Endothelial cell of umbilical vein (primary cell): Measurements from ENCODE around the gene CPSF7. TPM values are rescaled to one million over a fixed set of nuclear protein-coding genes. Genes with fewer than 3 reads are reported as not detected.

Experiments
- BruUV-seq: library from RNA; stranded (reverse); fragments of 400-500 nt; replicated peaks from 2 replicates; lab custom pipeline; 2021; lab: Mats Ljungman, UMichigan
- CTCF ChIA-PET: fragments of 300-600, 350-600 bp; sonication (Branson Sonifier 250); formaldehyde crosslinking; loops from one replicate; lab custom pipeline; 2021; ENCODE audit warnings: antibody characterized with exemption, inconsistent platforms; lab: Charles Lee
- POLR2A ChIA-PET: fragments of 300-600, 350-600 bp; sonication (Branson Sonifier 250); formaldehyde crosslinking; loops from one replicate; lab custom pipeline; 2021; ENCODE audit warnings: antibody characterized with exemption, inconsistent platforms; lab: Charles Lee
- DNase-seq: peaks from one replicate; pipeline ENCODE4 v3.0.0-alpha.2; 2011; ENCODE audit warnings: low read depth, low spot score
- FAIRE-seq: peaks from 2 replicates; lab custom pipeline; 2011; peaks lifted over from hg19 to GRCh38; lab: Jason Lieb, UNC
- H2AFZ ChIP-seq: 2 replicates; pipeline ENCODE4 v1.6.0; 2012; ENCODE audit warnings: low read depth, low read length, control low read depth, inconsistent platforms
- H3K27ac ChIP-seq: 2 replicates; pipeline ENCODE4 v1.5.1; 2011; ENCODE audit warnings: low read depth, mild to moderate bottlenecking, control low read depth, low read length, moderate library complexity; ENCODE audit not compliant: insufficient read depth
- H3K27me3 ChIP-seq, 2 experiments: 2 replicates each; pipeline versions ENCODE4 v1.6.0 to v1.6.1; 2011; ENCODE audit warnings: low read length in 2 of 2, mixed read lengths in 1 of 2; ENCODE audit not compliant: control insufficient read depth in 2 of 2, insufficient read depth in 2 of 2
- H3K36me3 ChIP-seq, 2 experiments: 2 replicates in 1 of 2; 3 replicates in 1 of 2; pipeline ENCODE4 v1.5.1; 2011; ENCODE audit warnings: low read length in 2 of 2, mild to moderate bottlenecking in 1 of 2, moderate library complexity in 1 of 2; ENCODE audit not compliant: control insufficient read depth in 2 of 2, insufficient read depth in 2 of 2; ENCODE audit errors: extremely low read depth in 1 of 2
- H3K4me1 ChIP-seq: 3 replicates; pipeline ENCODE4 v1.5.1; 2011; ENCODE audit warnings: mild to moderate bottlenecking, low read length; ENCODE audit not compliant: control insufficient read depth, insufficient read depth; ENCODE audit errors: extremely low read depth
- H3K4me2 ChIP-seq: 2 replicates; pipeline ENCODE4 v1.6.1; 2011; ENCODE audit warnings: low read length, control low read depth, mixed read lengths; ENCODE audit not compliant: insufficient read depth
- H3K4me3 ChIP-seq, 3 experiments: fragments of 200-600 bp in 1 of 3; sonication (generic), shearing (Covaris generic) in 1 of 3; replicated peaks in 1 of 3; 2 replicates each; pipeline ENCODE4 v1.5.1; 2011 to 2016; ENCODE audit warnings: control low read depth in 3 of 3, low read length in 3 of 3, mild to moderate bottlenecking in 2 of 3, inconsistent platforms in 1 of 3, low read depth in 1 of 3, moderate library complexity in 1 of 3; ENCODE audit not compliant: insufficient read depth in 1 of 3
- H3K79me2 ChIP-seq: 2 replicates; pipeline ENCODE4 v1.6.0; 2012; ENCODE audit warnings: low read length, inconsistent platforms; ENCODE audit not compliant: control insufficient read depth, insufficient read depth
- H3K9ac ChIP-seq: replicated peaks from 2 replicates; pipeline ENCODE3; 2011; ENCODE audit warnings: low read length, control low read depth; ENCODE audit not compliant: insufficient read depth; ENCODE audit errors: extremely low read depth
- H3K9me1 ChIP-seq: replicated peaks from 3 replicates; pipeline ENCODE4 v1.6.0; 2011; ENCODE audit warnings: mild to moderate bottlenecking, low read length; ENCODE audit not compliant: control insufficient read depth, insufficient read depth; ENCODE audit errors: extremely low read depth
- H3K9me3 ChIP-seq: replicated peaks from 2 replicates; pipeline ENCODE4 v1.5.1; 2012; ENCODE audit warnings: low read length, inconsistent platforms; ENCODE audit not compliant: control insufficient read depth, insufficient read depth
- H4K20me1 ChIP-seq: replicated peaks from 2 replicates; pipeline ENCODE3; 2011; ENCODE audit warnings: mild to moderate bottlenecking, low read length; ENCODE audit not compliant: control insufficient read depth, insufficient read depth; ENCODE audit errors: extremely low read depth
- CTCF ChIP-seq, 2 donors: IDR thresholded peaks; 1 replicate in 1 of 2; 2 replicates in 1 of 2; pipeline ENCODE4 v1.5.1; 2011; ENCODE audit warnings: low read length in 2 of 2, mild to moderate bottlenecking in 2 of 2, moderate library complexity in 2 of 2, control low read depth in 1 of 2, inconsistent platforms in 1 of 2, low read depth in 1 of 2; ENCODE audit not compliant: insufficient read depth in 1 of 2; ENCODE audit errors: extremely low read depth in 1 of 2
- EZH2 ChIP-seq: IDR thresholded peaks from 2 replicates; pipeline ENCODE4 v1.6.1; 2012; ENCODE audit warnings: borderline replicate concordance, low read depth, mild to moderate bottlenecking, moderate library complexity, low read length, inconsistent platforms; ENCODE audit not compliant: severe bottlenecking
- FOS ChIP-seq: IDR thresholded peaks from 2 replicates; pipeline ENCODE4 v1.6.1; 2011; ENCODE audit warnings: mild to moderate bottlenecking, low read length, moderate library complexity, borderline replicate concordance; ENCODE audit not compliant: insufficient read depth
- GATA2 ChIP-seq: IDR thresholded peaks from 2 replicates; pipeline ENCODE4 v1.7.0; 2011; ENCODE audit warnings: low read depth, mild to moderate bottlenecking, moderate library complexity, mixed read lengths, low read length; ENCODE audit not compliant: insufficient read length, insufficient read depth
- JUN ChIP-seq: IDR thresholded peaks from 2 replicates; pipeline ENCODE4 v1.6.1; 2011; ENCODE audit warnings: borderline replicate concordance, low read depth; ENCODE audit not compliant: insufficient read length, insufficient read depth
- MYC ChIP-seq: IDR thresholded peaks from one replicate; pipeline ENCODE4 v1.6.1; 2011; ENCODE audit warnings: mild to moderate bottlenecking, low read depth, low read length
- POLR2A ChIP-seq: IDR thresholded peaks from 2 replicates; pipeline ENCODE4 v1.6.1; 2012; ENCODE audit warnings: low read depth, mild to moderate bottlenecking, control low read depth, low read length
- POLR2AphosphoS5 ChIP-seq: IDR thresholded peaks from 2 replicates; pipeline ENCODE4 v1.6.1; 2012; ENCODE audit warnings: low read depth, mild to moderate bottlenecking, control low read depth, low read length, moderate library complexity; ENCODE audit not compliant: insufficient read depth
- dilution Hi-C: fragments of 300-500 bp; cut with MboI; formaldehyde crosslinking; loops from one replicate; pipeline ENCODE4 v1.15.0; 2019; ENCODE audit warnings: low sequenced_read_pairs; ENCODE audit not compliant: extremely low pct_ligation_motif_present
- intact Hi-C: fragments of 100-400 bp; cut with micrococcal nuclease; formaldehyde crosslinking; loops from one replicate; pipeline ENCODE4 v1.10.0; 2022
- polyA plus RNA-seq, 4 experiments: library from polyadenylated mRNA; depleted of rRNA in 3 of 4; stranded (reverse) in 3 of 4; unstranded in 1 of 4; fragments of >200 nt; gene quantifications; 2 replicates each; pipeline versions ENCODE4 v1.2.1 to v1.2.3, GENCODE V29; 2011 to 2012; ENCODE audit warnings: missing spikeins in 1 of 4
- total RNA-seq: library from RNA; stranded (reverse); gene quantifications from 2 replicates; pipeline ENCODE4 v1.2.3, GENCODE V29; 2021
- TF ChIP-seq, protein P1 (sequence below): IDR thresholded peaks from 2 replicates; pipeline ENCODE4 v1.6.1; 2011; ENCODE audit not compliant: insufficient read depth, insufficient read length

The CPSF7 gene
- total and polyA plus RNA-seq, 2 donors (not counting 3 experiments of a cell fraction or from before 2014, with no cell fraction given), result 77.0 to 88.4 TPM

GRCh38 chr11:61390161-61390560, 39.6 kb downstream of the CPSF7 start:
- POLR2A ChIA-PET, result no interaction called here
- TF ChIP-seq JUN, result no peak
- TF ChIP-seq EZH2, result no peak
- TF ChIP-seq MYC, result no peak
- no peak for TF ChIP-seq CTCF (IDR thresholded peaks at IDR 0.05; ENCODE audit: extremely low read depth in 1 of 2, insufficient read depth in 1 of 2, low read depth in 1 of 2, low read length in 2 of 2)
- no peak for TF ChIP-seq GATA2
- no peak for TF ChIP-seq POLR2A
- TF ChIP-seq, protein P1, sequence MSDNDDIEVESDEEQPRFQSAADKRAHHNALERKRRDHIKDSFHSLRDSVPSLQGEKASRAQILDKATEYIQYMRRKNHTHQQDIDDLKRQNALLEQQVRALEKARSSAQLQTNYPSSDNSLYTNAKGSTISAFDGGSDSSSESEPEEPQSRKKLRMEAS, result no peak
- TF ChIP-seq POLR2AphosphoS5, result no peak
- TF ChIP-seq FOS, result no peak
- no peak overlapping the region for H3K9ac ChIP-seq
- H3K4me2 ChIP-seq, result no peak overlapping the region
- H3K9me1 ChIP-seq, result no peaks in the 10 kb centered on the region
- no peaks in the 10 kb centered on the region for H4K20me1 ChIP-seq
- H3K9me3 ChIP-seq, result no peaks in the 10 kb centered on the region
- intact Hi-C loops (no loop called here), dilution Hi-C loops (no loop called here)
- no peak overlapping the region for H2AFZ ChIP-seq
- no TSS peak for BruUV-seq
- no peaks in the 10 kb centered on the region for H3K79me2 ChIP-seq
- DNase-seq, result no peak
- no peak overlapping the region for H3K4me3 ChIP-seq
- CTCF ChIA-PET, result interaction anchor here (3.9 kb wide), 1 partner anchor 54 kb away, joined by 24 read pairs; no protein-coding TSS in a partner anchor
- FAIRE-seq, result no peak
- no peaks in the 10 kb centered on the region for H3K27me3 ChIP-seq
- H3K36me3 ChIP-seq, result peaks cover 0 to 3% of the 10 kb centered on the region in 2 experiments
- H3K27ac ChIP-seq, result no peak overlapping the region
- H3K4me1 ChIP-seq, result peaks cover 11% of the 10 kb centered on the region
